ENCODE results near the gene IGSF3. TPM values are rescaled to one million over a fixed set of nuclear protein-coding genes. Genes with fewer than 3 reads are reported as not detected.
A peak's percentile ranks its signal among the peaks of the same experiment; 100 is the strongest.

Gene IGSF3
- total RNA-seq, 4 donors from 2014 or later, result 0.25 to 1.2 (median 0.72) TPM

- H3K4me1 ChIP-seq, result peaks cover 11 to 18% of the 10 kb centered on the region in 2 donors
- DNase-seq, result no peak
- ATAC-seq, result no peak
- in situ Hi-C loops (cut with MboI; ENCODE audit: low sequenced_read_pairs in 4 of 4) (no loop called here), intact Hi-C loops (cut with DNase I; ENCODE audit: low total_unique reads) (no loop called here)
- no peak overlapping the region for H3K4me3 ChIP-seq
- no peak overlapping the region for H3K27ac ChIP-seq
- TF ChIP-seq CTCF (IDR thresholded peaks at IDR 0.05 in 4 of 5, conservative IDR thresholded peaks at IDR 0.05 in 1 of 5) (no peak), POLR2A (IDR thresholded peaks at IDR 0.05) (no peak)
- no peaks in the 10 kb centered on the region for H3K9me3 ChIP-seq
- no peaks in the 10 kb centered on the region for H3K36me3 ChIP-seq
- no peaks in the 10 kb centered on the region for H3K27me3 ChIP-seq
Measured at GRCh38 chr1:116558140-116558549, 109.4 kb downstream of the IGSF3 start.

GRCh38 chr1:116557323-116557878 lies 110.1 kb downstream of the IGSF3 start:
- in situ Hi-C loops (cut with MboI; ENCODE audit: low sequenced_read_pairs in 4 of 4), result no loop called here
- H3K4me1 ChIP-seq, result peaks cover 11 to 18% of the 10 kb centered on the region in 2 donors
- no peaks in the 10 kb centered on the region for H3K27me3 ChIP-seq
- no peaks in the 10 kb centered on the region for H3K9me3 ChIP-seq
- H3K4me3 ChIP-seq, result no peak overlapping the region
- intact Hi-C loops (cut with DNase I; ENCODE audit: low total_unique reads), result no loop called here
- DNase-seq, result no peak
- no peak overlapping the region for H3K27ac ChIP-seq
- no peak for ATAC-seq
- TF ChIP-seq CTCF (IDR thresholded peaks at IDR 0.05 in 4 of 5, conservative IDR thresholded peaks at IDR 0.05 in 1 of 5) (no peak), POLR2A (IDR thresholded peaks at IDR 0.05) (no peak)
- H3K36me3 ChIP-seq, result no peaks in the 10 kb centered on the region

GRCh38 chr1:116556289-116557006 lies 111.1 kb downstream of the IGSF3 start:
- ATAC-seq, result peak in 1 of 2 donors; percentile 51
- DNase-seq, result peak in 1 of 2 donors; percentile 48
- no peak for TF ChIP-seq POLR2A (IDR thresholded peaks at IDR 0.05)
- no peak for TF ChIP-seq CTCF (IDR thresholded peaks at IDR 0.05 in 4 of 5, conservative IDR thresholded peaks at IDR 0.05 in 1 of 5)
- Histone ChIP-seq H3K4me3 (no peak overlapping the region), H3K36me3 (no peaks in the 10 kb centered on the region), H3K9me3 (no peaks in the 10 kb centered on the region), H3K27me3 (no peaks in the 10 kb centered on the region), H3K4me1 (peaks cover 11 to 18% of the 10 kb centered on the region in 2 donors), H3K27ac (no peak overlapping the region)
- intact Hi-C loops (cut with DNase I; ENCODE audit: low total_unique reads), result no loop called here
- in situ Hi-C loops (cut with MboI; ENCODE audit: low sequenced_read_pairs in 4 of 4), result no loop called here

GRCh38 chr1:116554924-116555323 lies 112.6 kb downstream of the IGSF3 start:
- no peaks in the 10 kb centered on the region for H3K27me3 ChIP-seq
- TF ChIP-seq POLR2A (IDR thresholded peaks at IDR 0.05) (no peak), CTCF (IDR thresholded peaks at IDR 0.05 in 4 of 5, conservative IDR thresholded peaks at IDR 0.05 in 1 of 5) (no peak)
- no peak overlapping the region for H3K27ac ChIP-seq
- no peak for ATAC-seq
- H3K4me3 ChIP-seq, result no peak overlapping the region
- H3K36me3 ChIP-seq, result no peaks in the 10 kb centered on the region
- no peak for DNase-seq
- intact Hi-C loops (cut with DNase I; ENCODE audit: low total_unique reads), result no loop called here
- no peaks in the 10 kb centered on the region for H3K9me3 ChIP-seq
- in situ Hi-C loops (cut with MboI; ENCODE audit: low sequenced_read_pairs in 4 of 4), result no loop called here
- peaks cover 11 to 18% of the 10 kb centered on the region in 2 donors for H3K4me1 ChIP-seq

All from gastrocnemius medialis (tissue), 4 donors.